Suprapubic skin (tissue), 4 donors: ENCODE results near the gene SOX8. TPM values are rescaled to one million over a fixed set of nuclear protein-coding genes. Genes with fewer than 3 reads are reported as not detected.

Experiments used
- DNase-seq, 2 donors: peaks; one replicate each; pipeline ENCODE4 v3.0.0-alpha.2; 2019; ENCODE audit warnings: low spot score in 2 of 2
- H3K27ac ChIP-seq: fragments of 200-600 bp; sonication (generic); one replicate; pipeline ENCODE4 v1.5.1; 2019
- H3K27me3 ChIP-seq: fragments of 200-600 bp; sonication (generic); one replicate; pipeline ENCODE4 v1.5.1; 2019
- H3K36me3 ChIP-seq: fragments of 200-600 bp; sonication (generic); one replicate; pipeline ENCODE4 v1.5.1; 2019
- H3K4me1 ChIP-seq: fragments of 200-600 bp; sonication (generic); one replicate; pipeline ENCODE4 v1.5.1; 2019
- H3K4me3 ChIP-seq: fragments of 200-600 bp; sonication (generic); one replicate; pipeline ENCODE4 v1.5.1; 2019; ENCODE audit warnings: mild to moderate bottlenecking
- H3K9me3 ChIP-seq: fragments of 200-600 bp; sonication (generic); one replicate; pipeline ENCODE4 v1.5.1; 2019
- EP300 ChIP-seq: sonication (generic); formaldehyde crosslinking; IDR thresholded peaks from one replicate; pipeline ENCODE4 v1.6.1; 2017; ENCODE audit warnings: antibody characterized with exemption
- POLR2A ChIP-seq, 2 donors: fragments of 450-650 bp; IDR thresholded peaks; one replicate each; pipeline ENCODE4 v1.6.1; 2017; ENCODE audit warnings: antibody characterized with exemption in 2 of 2, mild to moderate bottlenecking in 2 of 2, moderate library complexity in 2 of 2
- POLR2AphosphoS5 ChIP-seq, 3 donors: sonication (generic); formaldehyde crosslinking; IDR thresholded peaks; one replicate each; pipeline ENCODE4 v1.6.1; 2017; ENCODE audit warnings: antibody characterized with exemption in 3 of 3
- WGBS: methylation state at CpG from one replicate; pipeline ENCODE4 v1.1.5; 2018; 5-methylcytosine and 5-hydroxymethylcytosine counted together
- total RNA-seq, 4 donors: library from RNA; depleted of rRNA; stranded (reverse); fragments of >200 nt; gene quantifications; one replicate each; pipeline ENCODE4 v1.1.0, GENCODE V29; 2016
- TF ChIP-seq, protein P1 (sequence below), 2 donors: fragments of 200-600 bp in 1 of 2; fragments of 450-650 bp in 1 of 2; sonication (generic) in 1 of 2; IDR thresholded peaks; one replicate each; pipeline ENCODE4 v1.5.1; 2016 to 2019; ENCODE audit warnings: antibody characterized with exemption in 2 of 2, mild to moderate bottlenecking in 1 of 2, moderate library complexity in 1 of 2

The SOX8 gene
- total RNA-seq, 4 donors from 2014 or later = 4.0 to 12.2 (median 7.3) TPM

DNA sequence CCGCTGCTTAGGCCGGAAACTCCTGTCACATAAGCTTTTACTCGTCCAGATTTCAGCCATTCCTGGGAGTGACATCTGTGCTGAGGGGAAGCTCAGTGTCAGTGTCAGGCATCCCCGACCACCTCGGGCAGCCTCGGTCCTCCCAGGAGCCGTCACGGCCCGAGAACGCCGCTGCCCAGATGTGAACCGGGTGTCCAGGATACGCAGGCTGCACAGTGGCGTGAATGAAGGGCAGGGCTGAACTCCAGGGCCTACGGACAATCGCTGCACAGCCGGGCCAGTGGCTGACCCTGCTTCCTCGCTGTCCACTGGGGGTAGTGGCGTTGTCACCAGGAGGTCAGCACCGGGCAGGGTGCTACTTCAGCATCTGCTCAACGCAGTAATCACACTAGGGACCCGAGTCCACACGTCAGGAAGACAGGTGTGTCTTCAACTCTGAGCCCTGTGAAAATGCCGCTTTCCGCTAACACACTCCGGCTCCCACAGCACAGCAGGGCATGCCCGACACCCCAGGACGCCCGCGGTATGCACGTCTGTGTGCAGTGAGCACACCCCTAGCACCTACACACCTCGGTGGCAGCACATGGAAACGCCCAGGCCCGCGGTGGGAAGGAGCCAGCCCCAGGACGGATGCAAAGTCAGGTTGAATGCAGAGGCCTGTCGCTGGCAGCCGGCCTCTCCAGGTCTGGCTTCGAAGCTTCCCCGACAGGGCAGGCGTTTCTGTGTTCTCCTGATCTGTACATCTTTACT lies 13.8 kb upstream of the SOX8 start:
- peak; percentile 60 for DNase-seq
- no peaks in the 10 kb centered on the region for H3K27me3 ChIP-seq
- TF ChIP-seq, protein P1, sequence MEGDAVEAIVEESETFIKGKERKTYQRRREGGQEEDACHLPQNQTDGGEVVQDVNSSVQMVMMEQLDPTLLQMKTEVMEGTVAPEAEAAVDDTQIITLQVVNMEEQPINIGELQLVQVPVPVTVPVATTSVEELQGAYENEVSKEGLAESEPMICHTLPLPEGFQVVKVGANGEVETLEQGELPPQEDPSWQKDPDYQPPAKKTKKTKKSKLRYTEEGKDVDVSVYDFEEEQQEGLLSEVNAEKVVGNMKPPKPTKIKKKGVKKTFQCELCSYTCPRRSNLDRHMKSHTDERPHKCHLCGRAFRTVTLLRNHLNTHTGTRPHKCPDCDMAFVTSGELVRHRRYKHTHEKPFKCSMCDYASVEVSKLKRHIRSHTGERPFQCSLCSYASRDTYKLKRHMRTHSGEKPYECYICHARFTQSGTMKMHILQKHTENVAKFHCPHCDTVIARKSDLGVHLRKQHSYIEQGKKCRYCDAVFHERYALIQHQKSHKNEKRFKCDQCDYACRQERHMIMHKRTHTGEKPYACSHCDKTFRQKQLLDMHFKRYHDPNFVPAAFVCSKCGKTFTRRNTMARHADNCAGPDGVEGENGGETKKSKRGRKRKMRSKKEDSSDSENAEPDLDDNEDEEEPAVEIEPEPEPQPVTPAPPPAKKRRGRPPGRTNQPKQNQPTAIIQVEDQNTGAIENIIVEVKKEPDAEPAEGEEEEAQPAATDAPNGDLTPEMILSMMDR (IDR thresholded peaks at IDR 0.05) = no peak
- TF ChIP-seq POLR2A (IDR thresholded peaks at IDR 0.05) = no peak
- TF ChIP-seq POLR2AphosphoS5 (IDR thresholded peaks at IDR 0.05) = no peak
- no peak for TF ChIP-seq EP300
- peaks cover 37% of the 10 kb centered on the region for H3K4me1 ChIP-seq
- H3K9me3 ChIP-seq = no peaks in the 10 kb centered on the region
- 67% methylated on average over 23 of the region's 41 CpGs for WGBS
- H3K27ac ChIP-seq = no peak overlapping the region
- no peak overlapping the region for H3K4me3 ChIP-seq
- H3K36me3 ChIP-seq = no peaks in the 10 kb centered on the region

DNA sequence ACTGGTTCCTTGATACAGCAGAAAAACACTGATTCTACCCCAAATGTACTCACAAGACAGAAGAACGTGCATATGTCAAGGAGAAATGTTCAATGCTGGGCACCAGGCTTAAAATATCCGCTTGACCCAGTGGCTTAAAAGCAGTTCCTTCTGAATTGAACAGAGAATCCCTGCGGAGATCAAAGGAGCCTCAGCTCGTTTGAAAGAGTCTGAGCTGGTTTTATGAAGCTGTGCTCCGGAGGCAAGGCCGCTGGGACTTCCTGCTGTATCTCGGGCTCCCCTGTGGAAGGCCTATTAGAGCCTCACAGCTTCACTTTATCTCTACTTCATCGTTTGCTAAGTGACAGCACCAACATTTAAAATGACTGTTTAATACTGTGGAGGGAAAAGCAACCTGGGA lies 12.9 kb upstream of the SOX8 start:
- H3K36me3 ChIP-seq = no peaks in the 10 kb centered on the region
- H3K27ac ChIP-seq = no peak overlapping the region
- no peak for DNase-seq
- peaks cover 32% of the 10 kb centered on the region for H3K4me1 ChIP-seq
- no peaks in the 10 kb centered on the region for H3K9me3 ChIP-seq
- no peak overlapping the region for H3K4me3 ChIP-seq
- H3K27me3 ChIP-seq = no peaks in the 10 kb centered on the region
- WGBS = 69% methylated on average over 8 of the region's 8 CpGs
- TF ChIP-seq POLR2AphosphoS5 (IDR thresholded peaks at IDR 0.05) = no peak
- no peak for TF ChIP-seq EP300
- TF ChIP-seq POLR2A (IDR thresholded peaks at IDR 0.05) = no peak
- TF ChIP-seq, protein P1 (IDR thresholded peaks at IDR 0.05) = no peak

DNA sequence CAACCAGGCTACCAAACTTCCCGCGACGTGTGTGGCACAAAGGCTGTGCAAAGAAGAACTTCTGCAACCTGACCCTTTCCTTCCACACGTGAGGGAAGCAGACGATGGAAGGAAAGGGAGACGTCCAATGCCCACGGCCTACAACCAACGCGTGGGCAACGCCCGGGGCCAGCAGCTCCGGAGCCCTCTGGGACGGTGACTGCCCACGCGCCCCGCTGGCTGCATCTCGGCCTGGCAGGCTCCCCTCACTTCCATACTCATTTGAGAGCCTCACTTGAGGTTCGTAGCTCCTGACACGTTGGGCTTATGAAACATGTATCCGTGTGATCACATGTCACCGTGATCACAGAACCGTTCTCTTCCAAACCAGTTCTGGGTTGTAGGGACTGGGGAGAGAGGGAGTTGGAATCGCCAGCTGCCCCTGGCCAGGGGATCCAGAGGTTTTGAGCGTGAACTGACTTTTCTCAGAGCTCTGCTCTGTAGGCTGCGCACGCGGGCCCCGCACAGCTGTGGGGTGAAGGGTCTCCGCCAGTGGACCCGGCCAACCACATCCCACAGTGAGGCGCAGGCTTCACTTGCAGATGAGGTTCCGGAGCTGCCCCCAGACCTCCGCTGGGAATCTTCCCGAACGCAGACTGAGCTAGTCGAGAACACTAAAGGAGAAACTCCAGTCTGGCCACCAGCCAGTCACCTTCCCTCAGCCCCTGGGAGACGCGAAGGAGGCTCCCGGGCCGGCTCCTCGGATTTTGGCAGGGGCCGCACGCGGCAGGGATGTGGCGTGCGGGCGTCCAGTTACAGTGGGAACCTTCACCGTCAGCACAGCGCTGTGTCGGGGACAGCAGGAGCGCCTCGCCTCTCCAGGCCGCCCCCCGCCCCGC lies 11.8 kb upstream of the SOX8 start:
- DNase-seq = peak in 1 of 2 donors; percentile 67
- peak overlapping the region; percentile 82 for H3K4me3 ChIP-seq
- TF ChIP-seq, protein P1 (IDR thresholded peaks at IDR 0.05) = no peak
- peak overlapping the region; percentile 81 for H3K27ac ChIP-seq
- H3K36me3 ChIP-seq = no peaks in the 10 kb centered on the region
- 70% methylated on average over 34 of the region's 55 CpGs for WGBS
- H3K4me1 ChIP-seq = peaks cover 32% of the 10 kb centered on the region
- no peaks in the 10 kb centered on the region for H3K27me3 ChIP-seq
- H3K9me3 ChIP-seq = no peaks in the 10 kb centered on the region

DNA sequence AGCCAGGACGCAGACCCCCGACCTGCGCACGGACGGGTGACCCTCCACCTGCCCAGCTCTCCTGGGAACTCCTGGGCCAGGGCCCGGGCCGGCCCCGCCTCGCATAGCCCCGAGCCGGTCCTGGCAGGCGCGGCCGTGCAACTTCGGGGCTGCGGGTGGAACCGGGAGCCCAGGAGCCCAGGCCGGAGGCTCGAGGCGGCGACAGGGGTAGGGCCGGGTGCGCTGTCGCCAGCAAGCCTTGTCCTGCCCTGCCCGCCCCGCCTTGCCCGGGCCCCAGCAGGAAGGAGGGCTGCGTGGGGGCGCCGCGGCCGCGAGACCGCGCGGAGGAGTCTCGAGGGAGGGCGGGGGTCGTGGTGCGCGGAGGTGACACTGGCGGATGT lies 11.2 kb upstream of the SOX8 start:
- TF ChIP-seq, protein P1 (IDR thresholded peaks at IDR 0.05) = no peak
- TF ChIP-seq POLR2A (IDR thresholded peaks at IDR 0.05) (no peak), POLR2AphosphoS5 (IDR thresholded peaks at IDR 0.05) (no peak), EP300 (no peak)
- DNase-seq = no peak
- peaks cover 32% of the 10 kb centered on the region for H3K4me1 ChIP-seq
- H3K27me3 ChIP-seq = no peaks in the 10 kb centered on the region
- no CpG with 5 or more reads among the region's 42 CpGs for WGBS
- H3K36me3 ChIP-seq = no peaks in the 10 kb centered on the region
- no peaks in the 10 kb centered on the region for H3K9me3 ChIP-seq
- peak overlapping the region; percentile 82 for H3K4me3 ChIP-seq
- peak overlapping the region; percentile 81 for H3K27ac ChIP-seq
